Vagina (tissue), 2 donors: Measurements from ENCODE around the gene LTB4R2.

Experiments used
- POLR2A ChIP-seq, 2 donors: fragments of 450-650 bp; IDR thresholded peaks; one replicate each; pipeline ENCODE4 v1.6.1; 2017; ENCODE audit warnings: antibody characterized with exemption in 2 of 2, mild to moderate bottlenecking in 2 of 2, moderate library complexity in 2 of 2
- POLR2AphosphoS5 ChIP-seq, 2 donors: sonication (generic); formaldehyde crosslinking; IDR thresholded peaks; one replicate each; pipeline ENCODE4 v1.9.0; 2017; ENCODE audit warnings: antibody characterized with exemption in 2 of 2, mild to moderate bottlenecking in 2 of 2, low read depth in 1 of 2; ENCODE audit not compliant: insufficient read depth in 1 of 2
- TF ChIP-seq, protein P1 (sequence below), 3 experiments: fragments of 450-650 bp in 2 of 3; fragments of 200-600 bp in 1 of 3; sonication (generic) in 1 of 3; IDR thresholded peaks; one replicate each; pipeline ENCODE4 v1.5.1; 2017 to 2019; ENCODE audit warnings: antibody characterized with exemption in 3 of 3, mild to moderate bottlenecking in 2 of 3, moderate library complexity in 2 of 3

DNA sequence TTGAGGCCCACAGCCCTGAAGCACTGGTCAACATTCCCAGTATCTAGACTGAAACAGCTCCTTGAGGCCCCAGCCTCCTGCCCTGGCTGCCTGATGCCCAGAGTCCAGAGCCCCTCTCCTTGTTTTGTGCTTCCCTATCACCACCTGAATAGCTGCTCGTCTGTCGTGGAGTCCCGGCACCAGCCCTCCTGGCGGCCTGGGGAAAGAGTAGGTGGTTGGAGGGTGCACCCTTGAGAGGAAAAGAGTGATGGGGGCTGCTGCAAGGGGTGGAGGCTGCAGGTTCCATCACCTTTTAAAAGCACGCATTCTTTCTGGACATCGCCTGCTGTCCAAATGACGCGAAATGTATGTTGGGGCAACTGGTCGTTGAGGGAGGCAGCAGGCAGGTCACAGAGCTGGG lies 41.7 kb upstream of the LTB4R2 start:
- TF ChIP-seq, protein P1, sequence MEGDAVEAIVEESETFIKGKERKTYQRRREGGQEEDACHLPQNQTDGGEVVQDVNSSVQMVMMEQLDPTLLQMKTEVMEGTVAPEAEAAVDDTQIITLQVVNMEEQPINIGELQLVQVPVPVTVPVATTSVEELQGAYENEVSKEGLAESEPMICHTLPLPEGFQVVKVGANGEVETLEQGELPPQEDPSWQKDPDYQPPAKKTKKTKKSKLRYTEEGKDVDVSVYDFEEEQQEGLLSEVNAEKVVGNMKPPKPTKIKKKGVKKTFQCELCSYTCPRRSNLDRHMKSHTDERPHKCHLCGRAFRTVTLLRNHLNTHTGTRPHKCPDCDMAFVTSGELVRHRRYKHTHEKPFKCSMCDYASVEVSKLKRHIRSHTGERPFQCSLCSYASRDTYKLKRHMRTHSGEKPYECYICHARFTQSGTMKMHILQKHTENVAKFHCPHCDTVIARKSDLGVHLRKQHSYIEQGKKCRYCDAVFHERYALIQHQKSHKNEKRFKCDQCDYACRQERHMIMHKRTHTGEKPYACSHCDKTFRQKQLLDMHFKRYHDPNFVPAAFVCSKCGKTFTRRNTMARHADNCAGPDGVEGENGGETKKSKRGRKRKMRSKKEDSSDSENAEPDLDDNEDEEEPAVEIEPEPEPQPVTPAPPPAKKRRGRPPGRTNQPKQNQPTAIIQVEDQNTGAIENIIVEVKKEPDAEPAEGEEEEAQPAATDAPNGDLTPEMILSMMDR (IDR thresholded peaks at IDR 0.05), result no peak
- no peak for TF ChIP-seq POLR2AphosphoS5 (IDR thresholded peaks at IDR 0.05; ENCODE audit: insufficient read depth in 1 of 2, low read depth in 1 of 2)
- TF ChIP-seq POLR2A (IDR thresholded peaks at IDR 0.05), result no peak
